Natural killer cell (primary cell): ENCODE measurements around the gene TMEM176A. TPM values are rescaled to one million over a fixed set of nuclear protein-coding genes. Genes with fewer than 3 reads are reported as not detected.
A peak's percentile ranks its signal among the peaks of the same experiment; 100 is the strongest.

Experiments
- ATAC-seq, 3 donors: fragments of 150-1000 bp in 2 of 3; fragments of 200-7000 bp in 1 of 3; cut with Tn5 transposase; 1 replicate in 1 of 3; 2 replicates in 2 of 3; pipeline ENCODE4 v1.10.0; 2021; ENCODE audit warnings: mild to moderate bottlenecking in 2 of 3, moderate library complexity in 2 of 3
- DNase-seq, 2 donors: peaks; one replicate each; pipeline versions ENCODE4 v3.0.0 to v3.0.0-alpha.2; 2013 to 2021; ENCODE audit warnings: mixed read lengths in 1 of 2
- H3K27ac ChIP-seq: one replicate; pipeline ENCODE4 v1.5.1; 2013; ENCODE audit warnings: mild to moderate bottlenecking, low read length
- H3K27me3 ChIP-seq: one replicate; pipeline ENCODE4 v1.6.1; 2013; ENCODE audit warnings: low read length; ENCODE audit not compliant: control insufficient read depth, insufficient read depth
- H3K36me3 ChIP-seq: one replicate; pipeline ENCODE4 v1.6.1; 2013; ENCODE audit warnings: low read length; ENCODE audit not compliant: control insufficient read depth, insufficient read depth
- H3K4me1 ChIP-seq: one replicate; pipeline ENCODE4 v1.6.1; 2013; ENCODE audit warnings: low read length; ENCODE audit not compliant: control insufficient read depth, insufficient read depth
- H3K4me3 ChIP-seq: one replicate; pipeline ENCODE4 v1.5.1; 2013; ENCODE audit warnings: low read length
- H3K9me3 ChIP-seq: one replicate; pipeline ENCODE4 v1.6.1; 2013; ENCODE audit warnings: low read length; ENCODE audit not compliant: control insufficient read depth, insufficient read depth
- H3K27ac Mint-ChIP-seq, 2 donors: one replicate each; pipeline ENCODE4 v1.8.0; 2022; ENCODE audit warnings: mild to moderate bottlenecking in 2 of 2, mixed read lengths in 2 of 2, moderate library complexity in 1 of 2
- H3K27me3 Mint-ChIP-seq, 2 donors: one replicate each; pipeline ENCODE4 v1.8.0; 2022; ENCODE audit warnings: low read depth in 2 of 2, mixed read lengths in 2 of 2
- H3K36me3 Mint-ChIP-seq: one replicate; pipeline ENCODE4 v1.8.0; 2022; ENCODE audit warnings: mixed read lengths
- H3K4me1 Mint-ChIP-seq, 2 donors: one replicate each; pipeline ENCODE4 v1.8.0; 2022; ENCODE audit warnings: mixed read lengths in 2 of 2
- H3K4me3 Mint-ChIP-seq: one replicate; pipeline ENCODE4 v1.8.0; 2022; ENCODE audit warnings: mild to moderate bottlenecking, moderate library complexity, mixed read lengths
- H3K9me3 Mint-ChIP-seq, 2 donors: one replicate each; pipeline ENCODE4 v1.8.0; 2022; ENCODE audit warnings: mixed read lengths in 2 of 2
- CTCF ChIP-seq: fragments of 200-600 bp; IDR thresholded peaks from one replicate; pipeline ENCODE4 v1.8.0; 2022; ENCODE audit warnings: antibody characterized with exemption
- WGBS: methylation state at CpG from one replicate; pipeline ENCODE4 v1.1.7; 2013; ENCODE audit warnings: missing lambda C conversion rate; ENCODE audit not compliant: insufficient coverage; 5-methylcytosine and 5-hydroxymethylcytosine counted together
- intact Hi-C: fragments of 100-400 bp; cut with micrococcal nuclease; formaldehyde crosslinking; loops from one replicate; pipeline ENCODE4 v1.14.2; 2022
- total RNA-seq, 4 donors: library from RNA; stranded (reverse); fragments of 120-200 nt in 1 of 4; gene quantifications; one replicate each; pipeline versions ENCODE4 v1.2.3 to v1.2.4, GENCODE V29; 2013 to 2022

TMEM176A gene
- total RNA-seq, 3 donors from 2014 or later (not counting 1 experiment from before 2014, with no cell fraction given): 2.0 TPM; not detected in 2

GRCh38 chr7:150848561-150849115, 48.1 kb downstream of the TMEM176A start:
- no peaks in the 10 kb centered on the region for H3K9me3 Mint-ChIP-seq
- no peak overlapping the region for H3K27ac Mint-ChIP-seq
- H3K4me1 ChIP-seq: no peaks in the 10 kb centered on the region
- 85% methylated on average over 3 of the region's 3 CpGs for WGBS
- H3K4me3 ChIP-seq: no peak overlapping the region
- no peaks in the 10 kb centered on the region for H3K9me3 ChIP-seq
- H3K27ac ChIP-seq: no peak overlapping the region
- no peak for TF ChIP-seq CTCF
- intact Hi-C loops: no loop called here
- H3K27me3 ChIP-seq: peaks cover 4% of the 10 kb centered on the region
- peak in 1 of 3 donors; percentile 30 for ATAC-seq
- DNase-seq: no peak
- H3K4me1 Mint-ChIP-seq: peaks cover 0 to 10% of the 10 kb centered on the region in 2 donors
- H3K4me3 Mint-ChIP-seq: no peak overlapping the region
- no peaks in the 10 kb centered on the region for H3K36me3 Mint-ChIP-seq
- peaks cover 24 to 30% of the 10 kb centered on the region in 2 donors for H3K27me3 Mint-ChIP-seq
- H3K36me3 ChIP-seq: no peaks in the 10 kb centered on the region

GRCh38 chr7:150849204-150849775, 48.7 kb downstream of the TMEM176A start:
- H3K4me1 Mint-ChIP-seq: peaks cover 0 to 10% of the 10 kb centered on the region in 2 donors
- Histone ChIP-seq H3K4me1 (no peaks in the 10 kb centered on the region), H3K9me3 (no peaks in the 10 kb centered on the region), H3K27ac (no peak overlapping the region), H3K27me3 (peaks cover 4% of the 10 kb centered on the region), H3K36me3 (no peaks in the 10 kb centered on the region), H3K4me3 (no peak overlapping the region)
- peaks cover 24 to 30% of the 10 kb centered on the region in 2 donors for H3K27me3 Mint-ChIP-seq
- no peaks in the 10 kb centered on the region for H3K9me3 Mint-ChIP-seq
- H3K4me3 Mint-ChIP-seq: no peak overlapping the region
- intact Hi-C loops: no loop called here
- DNase-seq (no peak), ATAC-seq (no peak)
- WGBS: 90% methylated on average over 10 of the region's 10 CpGs
- H3K27ac Mint-ChIP-seq: no peak overlapping the region
- no peak for TF ChIP-seq CTCF
- H3K36me3 Mint-ChIP-seq: no peaks in the 10 kb centered on the region

- H3K4me1 Mint-ChIP-seq: peaks cover 0 to 10% of the 10 kb centered on the region in 2 donors
- no peak overlapping the region for H3K4me3 Mint-ChIP-seq
Measured at GRCh38 chr7:150850273-150850672, 49.7 kb downstream of the TMEM176A start.

More at GRCh38 chr7:150850273-150850672, 49.7 kb downstream of the TMEM176A start:
- no peak overlapping the region for H3K4me3 ChIP-seq
- no peak overlapping the region for H3K27ac ChIP-seq
- intact Hi-C loops: no loop called here
- no peaks in the 10 kb centered on the region for H3K9me3 ChIP-seq
- Mint-ChIP-seq H3K27me3 (peaks cover 24 to 30% of the 10 kb centered on the region in 2 donors), H3K27ac (no peak overlapping the region), H3K9me3 (no peaks in the 10 kb centered on the region), H3K36me3 (no peaks in the 10 kb centered on the region)
- ATAC-seq: no peak
- WGBS: 96% methylated on average over 4 of the region's 5 CpGs
- TF ChIP-seq CTCF: no peak
- H3K27me3 ChIP-seq: peaks cover 4% of the 10 kb centered on the region
- no peaks in the 10 kb centered on the region for H3K36me3 ChIP-seq
- H3K4me1 ChIP-seq: no peaks in the 10 kb centered on the region
- no peak for DNase-seq
